ENCODE results near the gene TRMT1.
"Not testable (repeated sequence)": the region's sequence is repeated elsewhere in the genome, so short reads cannot be mapped to it uniquely, and the experiment has no call there.

The TRMT1 gene

DNA sequence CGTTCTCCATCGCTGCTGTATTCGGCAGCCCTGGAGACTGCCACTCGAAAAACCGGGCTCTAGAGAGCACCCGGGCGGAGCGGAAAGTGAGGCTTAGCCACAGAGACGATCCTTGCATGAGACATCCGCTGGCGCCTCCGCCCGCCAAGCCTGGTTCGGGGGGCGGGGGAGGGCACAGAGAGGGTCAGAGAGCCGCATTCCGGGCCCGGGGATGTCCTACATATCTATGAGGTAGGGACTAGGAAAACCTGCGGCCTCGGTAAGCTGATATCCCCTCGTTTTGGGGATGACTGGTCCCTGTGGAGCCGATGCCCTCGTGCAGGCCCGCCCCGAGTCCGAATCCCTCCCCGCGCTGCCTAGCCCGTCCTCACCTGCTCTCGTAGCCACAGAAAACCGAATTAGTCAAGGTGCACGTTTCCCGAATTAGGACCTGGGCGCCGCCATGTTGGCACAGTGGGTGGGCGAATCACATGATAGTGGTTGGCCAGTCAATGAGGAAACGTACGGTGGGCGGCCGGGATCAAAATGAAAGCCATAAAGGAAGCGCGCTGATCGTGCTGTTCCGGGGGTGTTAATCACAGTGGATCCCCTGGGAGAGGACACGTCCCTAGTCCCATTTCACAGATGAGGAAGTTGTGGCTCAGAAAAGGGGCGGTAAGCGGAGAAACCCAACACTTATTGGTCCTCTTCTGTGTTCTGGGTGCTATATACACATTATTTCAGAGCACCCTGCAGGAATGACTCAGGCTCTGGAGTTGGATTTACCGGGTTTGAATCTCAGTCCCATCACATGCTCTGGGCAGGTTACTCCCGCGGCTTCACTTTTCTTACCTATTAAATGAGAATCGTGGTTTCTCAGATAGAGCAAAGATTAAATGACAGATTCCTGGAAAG, at the start of gene TRMT1:
TRMT1 (minus strand) TSS at position 459 of the 894 bp plus-strand sequence; CDS start at position 118, 341 bp downstream.
- peak; percentile 97 for DNase-seq

DNA sequence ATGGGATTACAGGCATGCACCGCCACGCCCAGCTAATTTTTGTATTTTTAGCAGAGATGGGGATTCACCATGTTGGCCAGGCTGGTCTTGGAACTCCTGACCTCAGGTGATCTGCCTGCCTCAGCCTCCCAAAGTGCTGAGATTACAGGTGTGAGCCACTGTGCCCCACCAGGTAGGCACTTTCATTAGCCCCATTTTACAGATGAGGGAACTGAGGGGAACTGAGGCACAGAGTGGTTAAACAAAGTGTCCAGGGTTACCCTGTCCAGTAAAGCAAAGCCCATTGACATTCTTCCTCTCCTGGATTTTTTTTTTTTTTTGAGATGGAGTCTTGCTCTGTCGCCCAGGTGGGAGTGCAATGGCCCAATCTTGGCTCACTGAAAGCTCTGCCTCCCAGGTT, 49.6 kb upstream of the TRMT1 start:
- DNase-seq: not testable (repeated sequence)

GRCh38 chr19:13165162-13165997, 48.8 kb upstream of the TRMT1 start:
- no peak for DNase-seq

GRCh38 chr19:13164343-13165161, 48.0 kb upstream of the TRMT1 start:
- peak; percentile 62 for DNase-seq

GRCh38 chr19:13163609-13164342, 47.2 kb upstream of the TRMT1 start:
- DNase-seq: peak; percentile 68

DNA sequence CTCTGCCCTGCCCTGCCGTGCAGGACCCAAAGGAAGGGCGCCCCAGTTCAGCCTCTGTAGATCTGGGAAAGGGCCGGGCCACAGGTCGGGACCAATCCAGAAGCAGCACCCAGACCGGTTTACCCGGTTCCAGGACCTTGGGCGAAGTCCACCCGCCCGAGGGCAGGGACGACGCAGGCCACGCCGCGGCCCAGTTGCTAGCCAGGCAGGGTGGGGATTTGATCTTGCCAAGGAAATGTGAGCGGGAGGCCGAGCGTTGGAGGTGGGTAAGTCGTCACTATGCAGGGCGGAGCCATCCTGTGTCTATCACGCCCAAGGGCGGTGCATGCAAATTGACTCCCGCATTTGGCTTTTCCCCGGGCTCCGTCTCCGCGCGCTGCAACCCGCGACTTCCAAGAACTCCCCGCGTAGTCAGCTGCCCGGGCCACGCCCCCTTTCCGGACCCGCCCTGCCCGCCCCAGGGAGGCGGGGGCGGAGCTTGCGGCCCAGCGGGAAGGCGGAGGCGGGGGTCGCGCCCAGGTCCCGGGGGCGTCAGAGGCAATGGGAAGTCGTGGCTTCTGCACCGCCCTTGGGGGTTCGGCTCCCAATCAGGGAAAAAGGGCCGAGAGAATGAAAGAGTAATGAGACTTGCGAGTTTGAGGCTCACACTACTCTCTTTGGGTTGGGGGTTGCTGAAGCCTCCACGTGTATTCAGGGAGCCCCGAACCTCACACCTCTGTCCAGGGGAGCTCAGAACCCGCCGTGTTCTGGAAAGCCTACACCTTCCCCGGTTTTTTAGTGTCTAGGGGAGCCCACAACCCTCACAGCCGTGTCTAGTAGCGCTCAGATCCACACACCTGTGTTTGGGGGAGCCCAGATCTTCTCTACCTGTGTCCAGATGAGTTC, 46.4 kb upstream of the TRMT1 start:
- peak; percentile 97 for DNase-seq

- no peak for DNase-seq
Measured at GRCh38 chr19:13160557-13160956, 44.0 kb upstream of the TRMT1 start.

- DNase-seq: no peak
Measured at GRCh38 chr19:13159713-13160112, 43.2 kb upstream of the TRMT1 start.

GRCh38 chr19:13155472-13156359, 39.2 kb upstream of the TRMT1 start:
- DNase-seq: peak; percentile 78

GRCh38 chr19:13154911-13155471, 38.5 kb upstream of the TRMT1 start:
- DNase-seq: peak; percentile 87

DNA sequence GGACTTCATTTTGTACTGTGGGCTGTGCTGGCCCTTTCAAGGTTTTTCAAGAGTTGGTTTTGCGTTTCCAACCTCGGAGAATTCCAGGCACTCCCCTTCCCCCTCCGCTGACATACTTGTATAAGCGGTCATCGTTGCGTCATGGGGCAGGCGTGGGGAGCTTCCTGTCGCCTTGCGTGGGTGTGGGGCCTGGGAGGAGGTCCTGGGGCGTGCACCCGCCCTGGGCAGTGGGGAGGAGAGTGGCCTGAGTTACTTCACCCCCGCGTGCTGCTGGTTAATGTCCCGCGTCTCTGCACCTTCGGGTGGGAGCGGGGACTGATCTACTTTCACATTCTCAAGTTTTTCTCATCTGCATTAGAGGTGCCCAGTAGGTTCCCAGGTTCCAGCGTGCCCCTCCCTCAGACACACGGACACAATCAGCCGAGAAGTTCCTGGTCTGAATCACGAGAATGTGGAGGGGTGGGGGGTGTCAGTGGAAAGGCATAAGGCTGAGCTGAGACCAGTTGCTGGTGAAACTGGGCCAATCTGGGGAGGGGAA, 37.8 kb upstream of the TRMT1 start:
- peak; percentile 86 for DNase-seq

DNA sequence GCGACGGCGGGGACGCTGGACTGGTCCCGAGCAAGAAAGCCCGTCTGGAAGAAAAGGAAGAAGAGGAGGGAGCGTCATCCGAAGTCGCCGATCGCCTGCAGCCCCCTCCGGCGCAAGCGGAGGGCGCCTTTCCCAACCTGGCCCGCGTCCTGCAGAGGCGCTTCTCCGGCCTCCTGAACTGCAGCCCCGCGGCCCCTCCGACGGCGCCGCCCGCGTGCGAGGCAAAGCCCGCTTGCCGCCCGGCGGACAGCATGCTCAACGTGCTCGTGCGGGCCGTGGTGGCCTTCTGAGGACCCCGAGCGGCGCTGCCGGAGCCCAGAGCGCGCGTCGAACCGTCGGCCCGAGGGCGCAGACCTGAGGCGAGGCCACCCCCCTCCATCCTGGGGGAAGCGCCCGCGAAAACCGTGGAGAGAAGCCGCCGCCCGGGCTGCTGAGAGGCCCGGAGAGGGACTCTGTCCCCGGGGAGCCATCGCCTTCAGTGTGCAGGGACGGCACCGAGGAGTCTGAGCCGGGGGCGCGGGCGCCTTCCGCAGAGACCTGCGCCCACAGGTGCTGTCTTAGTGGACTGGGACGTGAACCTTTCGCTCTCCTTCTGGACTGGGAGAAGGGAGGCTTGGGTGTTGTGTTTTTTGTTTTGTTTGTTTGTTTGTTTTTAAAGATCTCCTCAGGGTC, 37.2 kb upstream of the TRMT1 start:
- peak; percentile 42 for DNase-seq

- DNase-seq: peak; percentile 96
Measured at GRCh38 chr19:13152974-13153568, 36.5 kb upstream of the TRMT1 start.

- DNase-seq: no peak
Measured at GRCh38 chr19:13152356-13152973, 35.9 kb upstream of the TRMT1 start.

- peak; percentile 96 for DNase-seq
Measured at GRCh38 chr19:13151605-13152355, 35.2 kb upstream of the TRMT1 start.

DNA sequence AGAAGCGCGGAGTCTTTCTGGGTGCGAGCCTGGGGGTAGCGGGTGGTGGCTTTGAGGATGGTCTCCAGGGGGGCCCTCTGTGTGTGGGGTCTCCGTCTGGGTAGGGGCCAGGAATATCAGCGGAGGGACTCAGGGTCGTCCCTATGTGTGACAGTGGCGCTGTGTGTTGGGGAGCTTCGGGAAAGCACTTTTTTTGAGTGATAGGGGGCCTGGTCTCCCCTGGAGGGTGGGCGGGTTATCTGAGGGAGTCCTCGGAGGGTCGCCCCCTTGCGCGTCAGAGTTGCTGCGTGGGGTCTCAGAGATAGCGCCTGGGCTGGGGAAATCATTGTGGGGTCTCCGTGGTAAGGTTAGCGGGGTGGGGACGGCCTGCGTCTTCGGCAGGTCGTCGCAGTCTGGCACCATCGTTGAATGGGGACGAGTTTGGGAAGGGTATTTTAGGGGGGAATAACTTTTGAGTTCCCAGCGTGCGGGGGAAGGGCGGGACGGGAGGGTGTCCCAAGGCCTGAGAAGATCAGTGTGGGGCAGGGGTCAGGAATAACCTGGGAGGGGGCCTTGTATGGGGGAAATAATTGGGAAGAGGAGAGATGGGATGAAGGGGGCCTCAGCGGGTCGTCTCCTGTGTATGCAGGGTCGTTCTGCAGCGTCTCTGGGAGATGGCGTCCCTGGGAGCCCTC, 34.5 kb upstream of the TRMT1 start:
- peak; percentile 53 for DNase-seq

Measured in stimulated activated CD4-positive, alpha-beta T cell treated with anti-CD3 and anti-CD28 coated beads, Interleukin-15, amount 100 ng/mL, for 24 hours (primary cell).